GM12865 (cell line): ENCODE measurements around the gene GATA5.
A peak's percentile ranks its signal among the peaks of the same experiment; 100 is the strongest.

Source experiments
- DNase-seq: peaks from one replicate; pipeline ENCODE4 v3.0.0; 2010; ENCODE audit warnings: low read depth
- H3K4me3 ChIP-seq: 2 replicates; pipeline ENCODE4 v1.5.1; 2011; ENCODE audit warnings: mild to moderate bottlenecking, low read depth, low read length, control low read depth
- TF ChIP-seq, protein P1 (sequence below): IDR thresholded peaks from 2 replicates; pipeline ENCODE4 v1.5.1; 2011; ENCODE audit warnings: low read length, control low read depth, low read depth, inconsistent platforms; ENCODE audit not compliant: insufficient read depth; ENCODE audit errors: missing control alignments

GATA5 gene

DNA sequence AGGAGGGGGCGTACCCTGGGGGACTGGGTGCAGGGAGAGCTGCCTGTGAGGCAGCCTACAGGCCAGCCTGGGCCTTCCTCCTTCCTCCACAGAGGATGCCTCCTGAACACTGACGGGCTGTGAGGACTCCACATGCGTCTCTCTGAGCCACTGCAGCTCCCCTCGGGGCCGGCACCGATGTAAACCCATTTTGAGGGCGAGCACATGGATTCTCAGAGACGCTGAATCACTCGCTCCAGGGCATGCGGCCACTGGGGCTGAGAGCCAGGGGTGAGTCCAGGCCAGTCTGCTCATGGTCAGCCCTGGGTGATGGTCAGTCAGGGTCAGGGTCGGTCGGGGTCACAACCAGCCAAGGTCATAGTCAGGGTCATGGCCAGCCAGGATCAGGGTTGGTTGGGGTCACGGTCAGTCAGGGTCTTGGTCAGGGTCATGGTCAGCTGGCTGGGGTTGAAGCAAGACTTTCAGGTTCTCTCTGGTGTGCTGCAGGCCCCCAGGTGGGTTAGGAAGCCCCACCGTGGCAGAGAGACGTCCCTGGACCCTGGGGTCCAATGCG, 33.7 kb downstream of the GATA5 start:
- DNase-seq, result no peak
- TF ChIP-seq, protein P1, sequence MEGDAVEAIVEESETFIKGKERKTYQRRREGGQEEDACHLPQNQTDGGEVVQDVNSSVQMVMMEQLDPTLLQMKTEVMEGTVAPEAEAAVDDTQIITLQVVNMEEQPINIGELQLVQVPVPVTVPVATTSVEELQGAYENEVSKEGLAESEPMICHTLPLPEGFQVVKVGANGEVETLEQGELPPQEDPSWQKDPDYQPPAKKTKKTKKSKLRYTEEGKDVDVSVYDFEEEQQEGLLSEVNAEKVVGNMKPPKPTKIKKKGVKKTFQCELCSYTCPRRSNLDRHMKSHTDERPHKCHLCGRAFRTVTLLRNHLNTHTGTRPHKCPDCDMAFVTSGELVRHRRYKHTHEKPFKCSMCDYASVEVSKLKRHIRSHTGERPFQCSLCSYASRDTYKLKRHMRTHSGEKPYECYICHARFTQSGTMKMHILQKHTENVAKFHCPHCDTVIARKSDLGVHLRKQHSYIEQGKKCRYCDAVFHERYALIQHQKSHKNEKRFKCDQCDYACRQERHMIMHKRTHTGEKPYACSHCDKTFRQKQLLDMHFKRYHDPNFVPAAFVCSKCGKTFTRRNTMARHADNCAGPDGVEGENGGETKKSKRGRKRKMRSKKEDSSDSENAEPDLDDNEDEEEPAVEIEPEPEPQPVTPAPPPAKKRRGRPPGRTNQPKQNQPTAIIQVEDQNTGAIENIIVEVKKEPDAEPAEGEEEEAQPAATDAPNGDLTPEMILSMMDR, result no peak

DNA sequence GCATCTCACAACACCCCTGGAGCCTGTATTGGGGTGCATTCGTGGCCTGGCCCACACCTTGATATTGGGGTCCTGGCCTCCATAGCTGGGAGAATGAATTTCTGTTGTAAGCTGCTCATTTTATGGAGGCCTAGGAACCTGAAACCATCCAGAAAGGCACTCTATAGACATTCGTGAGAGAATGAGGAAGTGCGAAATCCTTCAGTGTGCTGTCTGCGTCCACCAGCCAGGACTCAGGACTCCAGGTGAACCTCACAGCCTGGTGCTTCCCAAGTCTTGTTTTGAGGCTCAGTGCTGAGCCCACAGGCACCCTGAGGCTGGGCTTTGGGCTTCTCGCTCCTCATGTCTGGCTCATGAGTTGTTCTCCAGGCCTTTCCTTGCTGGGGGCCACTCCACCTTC, 36.6 kb downstream of the GATA5 start:
- TF ChIP-seq, protein P1, result no peak
- H3K4me3 ChIP-seq, result no peak overlapping the region
- DNase-seq, result peak; percentile 22

More for the DNA sequence above, 33.7 kb downstream of the GATA5 start:
- no peak overlapping the region for H3K4me3 ChIP-seq

DNA sequence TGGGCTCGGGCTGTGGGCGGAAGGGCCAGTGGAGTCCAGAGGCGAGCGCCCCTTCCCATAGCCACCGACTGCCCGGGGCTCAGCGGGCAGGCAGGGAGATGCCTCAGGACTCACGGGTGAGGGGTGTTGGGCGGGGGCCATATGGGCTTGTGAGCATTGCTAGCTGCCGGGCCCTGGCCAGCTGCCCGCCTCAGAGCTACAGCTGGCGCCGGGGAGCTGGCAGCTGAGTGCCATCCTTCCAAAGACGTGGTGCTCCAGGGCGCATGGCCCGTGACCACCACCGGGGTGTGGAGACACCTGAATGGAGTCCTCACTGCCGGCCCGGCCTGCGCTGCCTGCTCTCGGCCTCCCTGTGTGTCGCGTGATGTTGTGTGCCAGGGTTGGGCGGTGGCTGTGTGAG, 37.9 kb downstream of the GATA5 start:
- TF ChIP-seq, protein P1, result no peak
- H3K4me3 ChIP-seq, result no peak overlapping the region
- no peak for DNase-seq

DNA sequence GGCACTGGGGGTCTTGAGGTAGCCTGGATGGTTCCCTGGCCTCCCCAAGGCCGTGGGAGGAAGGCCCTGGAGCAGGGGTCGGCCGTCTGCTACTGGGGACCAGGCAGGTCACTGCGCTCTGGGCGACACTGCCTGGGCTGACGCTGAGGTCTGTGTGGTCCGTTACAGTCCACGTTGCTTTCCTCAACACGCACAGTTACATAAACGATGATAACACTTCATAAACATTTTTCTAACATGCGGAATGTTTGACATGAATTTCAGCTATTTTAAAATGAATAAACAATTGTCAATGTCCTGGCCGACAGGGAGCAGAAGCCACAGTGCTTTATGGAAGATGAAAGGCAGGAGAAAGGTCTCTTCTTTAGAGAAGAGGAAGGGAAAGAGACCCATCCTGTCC, 38.3 kb downstream of the GATA5 start:
- H3K4me3 ChIP-seq, result no peak overlapping the region

DNA sequence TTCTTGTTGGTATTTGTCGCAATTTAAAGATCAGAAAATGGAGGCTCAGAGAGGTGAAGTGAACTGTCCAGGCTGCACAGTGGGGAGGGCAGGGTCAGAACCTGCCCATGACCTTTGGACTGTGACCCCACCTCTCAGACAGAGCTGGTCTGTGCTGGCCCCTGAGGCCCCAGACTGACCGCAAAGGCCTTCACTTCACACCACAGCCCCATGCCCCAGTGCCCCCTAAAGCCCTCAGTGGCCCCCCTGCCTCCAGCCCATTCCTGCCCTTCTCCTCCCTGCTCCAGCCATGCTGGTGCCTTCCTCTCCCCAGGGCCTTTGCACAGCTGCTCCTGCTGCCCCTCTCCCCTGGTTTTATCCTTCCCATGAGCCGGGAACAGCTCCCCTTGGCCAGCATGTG, 39.1 kb downstream of the GATA5 start:
- TF ChIP-seq, protein P1, result no peak
- no peak overlapping the region for H3K4me3 ChIP-seq
- DNase-seq, result no peak

More for the DNA sequence above, 38.3 kb downstream of the GATA5 start:
- TF ChIP-seq, protein P1, result no peak
- no peak for DNase-seq

DNA sequence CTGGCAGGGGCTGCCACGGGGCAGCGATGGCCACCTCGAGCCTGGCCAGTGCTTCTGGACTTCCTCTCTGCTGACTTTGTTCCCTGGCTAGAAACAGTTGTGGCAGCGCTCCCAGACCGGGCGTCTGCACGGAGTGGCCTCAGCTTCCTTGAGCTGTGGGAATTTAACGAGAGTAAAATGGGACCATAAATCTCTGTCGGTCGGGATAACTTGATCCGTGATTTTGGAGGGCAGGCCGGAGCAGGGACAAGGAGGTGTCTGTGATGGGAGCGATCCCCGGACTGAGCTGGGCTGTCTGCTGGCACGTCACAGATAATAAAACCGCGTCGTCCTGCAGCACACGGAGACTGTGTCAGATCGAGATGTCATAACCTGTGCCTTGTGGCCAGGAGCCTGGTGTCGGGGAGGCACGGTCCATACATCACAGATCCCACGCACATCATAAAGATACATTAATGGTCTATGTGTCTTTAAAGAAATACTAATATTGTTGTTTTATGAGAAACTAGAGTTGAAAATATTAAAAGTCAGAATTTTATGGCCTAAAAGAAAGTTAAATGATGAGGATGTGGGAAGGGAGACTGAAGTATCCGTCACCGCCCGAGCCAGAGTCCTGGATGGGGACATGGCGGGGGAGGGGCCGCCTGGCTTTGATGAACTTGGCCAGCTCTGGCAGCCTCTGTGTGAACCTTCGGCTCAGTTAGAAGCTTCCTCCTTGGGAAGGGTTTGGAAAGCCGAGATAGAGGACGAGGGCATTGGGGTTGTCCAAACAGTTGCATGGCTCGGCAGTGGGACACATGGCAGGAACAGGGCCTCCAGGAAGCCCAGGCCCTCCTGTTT, 41.9 kb downstream of the GATA5 start:
- DNase-seq, result no peak
- no peak overlapping the region for H3K4me3 ChIP-seq
- TF ChIP-seq, protein P1, result no peak

DNA sequence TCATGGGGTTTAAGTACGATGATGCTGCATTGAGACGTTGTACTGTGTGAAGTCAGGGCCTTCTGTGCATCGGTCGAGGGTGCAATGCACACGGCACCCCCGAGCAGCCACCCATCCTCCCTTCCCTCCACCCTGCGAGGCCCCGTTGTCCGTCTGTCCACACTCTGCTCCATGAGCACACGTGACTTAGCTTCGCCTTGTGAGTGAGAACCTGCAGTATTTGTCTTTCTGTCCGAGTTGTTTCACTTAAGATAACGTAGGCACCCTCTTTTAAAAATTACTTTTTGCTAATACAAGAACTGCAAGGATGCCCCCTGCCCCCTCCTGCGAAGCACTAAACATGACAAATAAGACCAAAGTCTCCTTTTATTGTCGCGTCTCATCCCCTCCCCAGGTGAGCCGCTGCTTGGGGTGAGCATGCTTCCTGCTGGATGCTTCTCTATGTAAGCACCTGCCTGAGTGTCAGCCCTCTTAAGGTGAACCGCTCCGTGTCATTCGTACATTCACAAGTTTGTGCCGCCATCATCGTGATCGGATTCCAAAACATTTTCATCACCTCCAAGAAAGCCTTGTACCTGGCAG, 44.8 kb downstream of the GATA5 start:
- TF ChIP-seq, protein P1, result no peak
- DNase-seq, result no peak
- no peak overlapping the region for H3K4me3 ChIP-seq
